ENCODE measurements around the gene DPRX.

Gene DPRX

GRCh38 chr19:53631949-53632407 lies at the start of gene DPRX:
DPRX (plus strand) TSS chr19:53631999; CDS start chr19:53632107, 108 bp downstream.
- no peak for DNase-seq

GRCh38 chr19:53583181-53583580 lies 48.6 kb upstream of the DPRX start:
- no peak for DNase-seq

- DNase-seq: no peak
Measured at GRCh38 chr19:53586277-53586691, 45.5 kb upstream of the DPRX start.

GRCh38 chr19:53594811-53595509 lies 36.8 kb upstream of the DPRX start:
- no peak for DNase-seq

- no peak for DNase-seq
Measured at GRCh38 chr19:53595510-53595867, 36.3 kb upstream of the DPRX start.

GRCh38 chr19:53596056-53596455 lies 35.7 kb upstream of the DPRX start:
- DNase-seq: no peak

GRCh38 chr19:53597023-53597422 lies 34.8 kb upstream of the DPRX start:
- DNase-seq: no peak

- DNase-seq: no peak
Measured at GRCh38 chr19:53598361-53598760, 33.4 kb upstream of the DPRX start.

GRCh38 chr19:53600217-53600616 lies 31.6 kb upstream of the DPRX start:
- DNase-seq: no peak

GRCh38 chr19:53606031-53606430 lies 25.8 kb upstream of the DPRX start:
- no peak for DNase-seq

- no peak for DNase-seq
Measured at GRCh38 chr19:53608381-53608780, 23.4 kb upstream of the DPRX start.

GRCh38 chr19:53612762-53613526 lies 18.9 kb upstream of the DPRX start:
- no peak for DNase-seq

GRCh38 chr19:53621885-53622740 lies 9.7 kb upstream of the DPRX start:
- DNase-seq: no peak

- no peak for DNase-seq
Measured at GRCh38 chr19:53624771-53625545, 6.8 kb upstream of the DPRX start.

- DNase-seq: no peak
Measured at GRCh38 chr19:53626486-53626885, 5.3 kb upstream of the DPRX start.

- no peak for DNase-seq
Measured at GRCh38 chr19:53626976-53627375, 4.8 kb upstream of the DPRX start.

GRCh38 chr19:53634768-53635167 lies 3.0 kb downstream of the DPRX start:
- no peak for DNase-seq

GRCh38 chr19:53639471-53639870 lies 7.7 kb downstream of the DPRX start:
- DNase-seq: no peak

GRCh38 chr19:53642381-53643099 lies 10.7 kb downstream of the DPRX start:
- no peak for DNase-seq

GRCh38 chr19:53644061-53644816 lies 12.4 kb downstream of the DPRX start:
- no peak for DNase-seq

- no peak for DNase-seq
Measured at GRCh38 chr19:53646144-53646543, 14.3 kb downstream of the DPRX start.

Data from activated CD4-positive, alpha-beta T cell treated with anti-CD3 and anti-CD28 coated beads, Interleukin-2, amount 50 U/mL, for 16 hours (primary cell).